Measurements from ENCODE around the gene WDR93.

The WDR93 gene

GRCh38 chr15:89675606-89676005 lies 15.0 kb upstream of the WDR93 start:
- Histone ChIP-seq H3K4me3 (IDR thresholded peaks at IDR 0.05; ENCODE audit: insufficient read depth, low read depth, low read length) (no peak overlapping the region), H3K4me1 (ENCODE audit: low read depth, poor library complexity, severe bottlenecking) (no peaks in the 10 kb centered on the region), H3K27me3 (ENCODE audit: insufficient read depth, low read depth) (no peaks in the 10 kb centered on the region), H3K79me2 (ENCODE audit: insufficient read depth, low read depth) (no peaks in the 10 kb centered on the region), H3K36me3 (ENCODE audit: insufficient read depth) (no peaks in the 10 kb centered on the region), H3K27ac (no peak overlapping the region), H2AFZ (ENCODE audit: low read depth) (no peak overlapping the region), H3K9ac (no peak overlapping the region), H4K20me1 (ENCODE audit: insufficient read depth) (no peaks in the 10 kb centered on the region), H3K4me2 (no peak overlapping the region)
- no peak for TF ChIP-seq CTCF (conservative IDR thresholded peaks at IDR 0.05; ENCODE audit: low read depth, low read length)

- Histone ChIP-seq H2AFZ (ENCODE audit: low read depth) (no peak overlapping the region), H3K27ac (no peak overlapping the region), H3K4me3 (IDR thresholded peaks at IDR 0.05; ENCODE audit: insufficient read depth, low read depth, low read length) (no peak overlapping the region), H3K27me3 (ENCODE audit: insufficient read depth, low read depth) (no peaks in the 10 kb centered on the region), H3K4me1 (ENCODE audit: low read depth, poor library complexity, severe bottlenecking) (no peaks in the 10 kb centered on the region), H3K79me2 (ENCODE audit: insufficient read depth, low read depth) (no peaks in the 10 kb centered on the region), H3K36me3 (ENCODE audit: insufficient read depth) (no peaks in the 10 kb centered on the region), H3K9ac (no peak overlapping the region), H4K20me1 (ENCODE audit: insufficient read depth) (no peaks in the 10 kb centered on the region), H3K4me2 (no peak overlapping the region)
- TF ChIP-seq CTCF (conservative IDR thresholded peaks at IDR 0.05; ENCODE audit: low read depth, low read length), result no peak
These were observed 13.2 kb upstream of the WDR93 start for GRCh38 chr15:89677381-89677780.

- H3K27ac ChIP-seq, result no peak within 1 kb of the TSS
- no peak within 1 kb of the TSS for H3K9ac ChIP-seq
- no peak for TF ChIP-seq CTCF (conservative IDR thresholded peaks at IDR 0.05; ENCODE audit: low read depth, low read length)
- H3K27me3 ChIP-seq (ENCODE audit: insufficient read depth, low read depth), result no peaks in the 10 kb centered on the region
- no peaks in the 10 kb centered on the region for H3K4me1 ChIP-seq (ENCODE audit: low read depth, poor library complexity, severe bottlenecking)
- no peak within 1 kb of the TSS for H2AFZ ChIP-seq (ENCODE audit: low read depth)
- no peaks in the 10 kb centered on the region for H4K20me1 ChIP-seq (ENCODE audit: insufficient read depth)
- no peaks in the 10 kb centered on the region for H3K79me2 ChIP-seq (ENCODE audit: insufficient read depth, low read depth)
- H3K4me3 ChIP-seq (IDR thresholded peaks at IDR 0.05; ENCODE audit: insufficient read depth, low read depth, low read length), result no peak within 1 kb of the TSS
- H3K4me2 ChIP-seq, result no peak within 1 kb of the TSS
- no peaks in the 10 kb centered on the region for H3K36me3 ChIP-seq (ENCODE audit: insufficient read depth)
These were observed 11.4 kb upstream of the WDR93 start, which contains the start of gene PLIN1 for GRCh38 chr15:89679212-89679611. PLIN1 (minus strand) TSS chr15:89679367; CDS start chr15:89677489, 1,878 bp downstream.

GRCh38 chr15:89680282-89680873 lies 10.2 kb upstream of the WDR93 start:
- no peak overlapping the region for H2AFZ ChIP-seq (ENCODE audit: low read depth)
- no peak overlapping the region for H3K4me2 ChIP-seq
- H3K36me3 ChIP-seq (ENCODE audit: insufficient read depth), result no peaks in the 10 kb centered on the region
- H3K4me3 ChIP-seq (IDR thresholded peaks at IDR 0.05; ENCODE audit: insufficient read depth, low read depth, low read length), result no peak overlapping the region
- no peaks in the 10 kb centered on the region for H3K79me2 ChIP-seq (ENCODE audit: insufficient read depth, low read depth)
- H3K27ac ChIP-seq, result no peak overlapping the region
- H3K4me1 ChIP-seq (ENCODE audit: low read depth, poor library complexity, severe bottlenecking), result no peaks in the 10 kb centered on the region
- TF ChIP-seq CTCF (conservative IDR thresholded peaks at IDR 0.05; ENCODE audit: low read depth, low read length), result no peak
- no peak overlapping the region for H3K9ac ChIP-seq
- H3K27me3 ChIP-seq (ENCODE audit: insufficient read depth, low read depth), result no peaks in the 10 kb centered on the region
- H4K20me1 ChIP-seq (ENCODE audit: insufficient read depth), result no peaks in the 10 kb centered on the region

All from KMS-11 (cell line).